Natural killer cell (primary cell): ENCODE measurements around the gene GAS2L2. TPM values are rescaled to one million over a fixed set of nuclear protein-coding genes. Genes with fewer than 3 reads are reported as not detected.

ENCODE experiments used
- ATAC-seq, 3 donors: fragments of 150-1000 bp in 2 of 3; fragments of 200-7000 bp in 1 of 3; cut with Tn5 transposase; 1 replicate in 1 of 3; 2 replicates in 2 of 3; pipeline ENCODE4 v1.10.0; 2021; ENCODE audit warnings: mild to moderate bottlenecking in 2 of 3, moderate library complexity in 2 of 3
- DNase-seq, 2 donors: peaks; one replicate each; pipeline versions ENCODE4 v3.0.0 to v3.0.0-alpha.2; 2013 to 2021; ENCODE audit warnings: mixed read lengths in 1 of 2
- H3K27ac ChIP-seq: one replicate; pipeline ENCODE4 v1.5.1; 2013; ENCODE audit warnings: mild to moderate bottlenecking, low read length
- H3K27me3 ChIP-seq: one replicate; pipeline ENCODE4 v1.6.1; 2013; ENCODE audit warnings: low read length; ENCODE audit not compliant: control insufficient read depth, insufficient read depth
- H3K36me3 ChIP-seq: one replicate; pipeline ENCODE4 v1.6.1; 2013; ENCODE audit warnings: low read length; ENCODE audit not compliant: control insufficient read depth, insufficient read depth
- H3K4me1 ChIP-seq: one replicate; pipeline ENCODE4 v1.6.1; 2013; ENCODE audit warnings: low read length; ENCODE audit not compliant: control insufficient read depth, insufficient read depth
- H3K4me3 ChIP-seq: one replicate; pipeline ENCODE4 v1.5.1; 2013; ENCODE audit warnings: low read length
- H3K9me3 ChIP-seq: one replicate; pipeline ENCODE4 v1.6.1; 2013; ENCODE audit warnings: low read length; ENCODE audit not compliant: control insufficient read depth, insufficient read depth
- H3K27ac Mint-ChIP-seq, 2 donors: one replicate each; pipeline ENCODE4 v1.8.0; 2022; ENCODE audit warnings: mild to moderate bottlenecking in 2 of 2, mixed read lengths in 2 of 2, moderate library complexity in 1 of 2
- H3K27me3 Mint-ChIP-seq, 2 donors: one replicate each; pipeline ENCODE4 v1.8.0; 2022; ENCODE audit warnings: low read depth in 2 of 2, mixed read lengths in 2 of 2
- H3K36me3 Mint-ChIP-seq: one replicate; pipeline ENCODE4 v1.8.0; 2022; ENCODE audit warnings: mixed read lengths
- H3K4me1 Mint-ChIP-seq, 2 donors: one replicate each; pipeline ENCODE4 v1.8.0; 2022; ENCODE audit warnings: mixed read lengths in 2 of 2
- H3K4me3 Mint-ChIP-seq: one replicate; pipeline ENCODE4 v1.8.0; 2022; ENCODE audit warnings: mild to moderate bottlenecking, moderate library complexity, mixed read lengths
- H3K9me3 Mint-ChIP-seq, 2 donors: one replicate each; pipeline ENCODE4 v1.8.0; 2022; ENCODE audit warnings: mixed read lengths in 2 of 2
- CTCF ChIP-seq: fragments of 200-600 bp; IDR thresholded peaks from one replicate; pipeline ENCODE4 v1.8.0; 2022; ENCODE audit warnings: antibody characterized with exemption
- WGBS: methylation state at CpG from one replicate; pipeline ENCODE4 v1.1.7; 2013; ENCODE audit warnings: missing lambda C conversion rate; ENCODE audit not compliant: insufficient coverage; 5-methylcytosine and 5-hydroxymethylcytosine counted together
- intact Hi-C: fragments of 100-400 bp; cut with micrococcal nuclease; formaldehyde crosslinking; loops from one replicate; pipeline ENCODE4 v1.14.2; 2022
- total RNA-seq, 4 donors: library from RNA; stranded (reverse); fragments of 120-200 nt in 1 of 4; gene quantifications; one replicate each; pipeline versions ENCODE4 v1.2.3 to v1.2.4, GENCODE V29; 2013 to 2022

GAS2L2 gene
- total RNA-seq, 3 donors from 2014 or later (not counting 1 experiment from before 2014, with no cell fraction given) = 0.23 TPM; not detected in 2

DNA sequence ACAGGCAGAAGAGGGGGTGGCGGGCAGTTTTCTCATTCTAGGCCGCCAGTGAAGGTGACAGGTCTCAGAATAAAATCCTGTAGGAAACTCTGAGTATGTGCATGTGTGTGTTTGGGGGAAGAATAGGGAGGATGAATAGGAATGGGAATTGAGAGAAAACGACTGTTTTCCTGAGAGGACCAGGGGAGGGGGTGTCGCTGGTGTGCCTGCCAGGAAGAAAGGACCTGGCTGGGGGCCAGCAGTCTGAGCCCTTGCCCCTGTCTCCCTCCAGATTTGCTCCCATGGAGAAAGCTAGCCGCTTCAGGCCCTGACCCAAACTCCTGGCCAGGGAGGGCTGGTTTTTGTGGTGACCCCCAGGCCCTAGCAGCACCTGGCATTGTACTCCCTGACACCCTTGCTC lies 22.0 kb upstream of the GAS2L2 start:
- Mint-ChIP-seq H3K4me3 (no peak overlapping the region), H3K36me3 (no peaks in the 10 kb centered on the region), H3K9me3 (no peaks in the 10 kb centered on the region), H3K4me1 (no peaks in the 10 kb centered on the region), H3K27ac (no peak overlapping the region), H3K27me3 (peaks cover 7 to 11% of the 10 kb centered on the region in 2 donors)
- Histone ChIP-seq H3K9me3 (no peaks in the 10 kb centered on the region), H3K36me3 (no peaks in the 10 kb centered on the region), H3K27ac (no peak overlapping the region), H3K4me3 (no peak overlapping the region), H3K4me1 (no peaks in the 10 kb centered on the region), H3K27me3 (no peaks in the 10 kb centered on the region)
- 75% methylated on average over 5 of the region's 5 CpGs for WGBS
- no peak for ATAC-seq
- no peak for TF ChIP-seq CTCF
- no peak for DNase-seq
- intact Hi-C loops = no loop called here

GRCh38 chr17:35774499-35774898 lies 21.5 kb upstream of the GAS2L2 start:
- no peaks in the 10 kb centered on the region for H3K4me1 Mint-ChIP-seq
- TF ChIP-seq CTCF = no peak
- H3K27me3 Mint-ChIP-seq = peaks cover 7 to 11% of the 10 kb centered on the region in 2 donors
- whole genome bisulfite sequencing = 92% methylated on average over 2 of the region's 5 CpGs
- Histone ChIP-seq H3K27ac (no peak overlapping the region), H3K4me3 (no peak overlapping the region), H3K36me3 (no peaks in the 10 kb centered on the region), H3K4me1 (no peaks in the 10 kb centered on the region), H3K27me3 (no peaks in the 10 kb centered on the region), H3K9me3 (no peaks in the 10 kb centered on the region)
- H3K27ac Mint-ChIP-seq = no peak overlapping the region
- DNase-seq = no peak
- H3K9me3 Mint-ChIP-seq = no peaks in the 10 kb centered on the region
- no peak for ATAC-seq
- H3K4me3 Mint-ChIP-seq = no peak overlapping the region
- intact Hi-C loops = no loop called here
- H3K36me3 Mint-ChIP-seq = no peaks in the 10 kb centered on the region

DNA sequence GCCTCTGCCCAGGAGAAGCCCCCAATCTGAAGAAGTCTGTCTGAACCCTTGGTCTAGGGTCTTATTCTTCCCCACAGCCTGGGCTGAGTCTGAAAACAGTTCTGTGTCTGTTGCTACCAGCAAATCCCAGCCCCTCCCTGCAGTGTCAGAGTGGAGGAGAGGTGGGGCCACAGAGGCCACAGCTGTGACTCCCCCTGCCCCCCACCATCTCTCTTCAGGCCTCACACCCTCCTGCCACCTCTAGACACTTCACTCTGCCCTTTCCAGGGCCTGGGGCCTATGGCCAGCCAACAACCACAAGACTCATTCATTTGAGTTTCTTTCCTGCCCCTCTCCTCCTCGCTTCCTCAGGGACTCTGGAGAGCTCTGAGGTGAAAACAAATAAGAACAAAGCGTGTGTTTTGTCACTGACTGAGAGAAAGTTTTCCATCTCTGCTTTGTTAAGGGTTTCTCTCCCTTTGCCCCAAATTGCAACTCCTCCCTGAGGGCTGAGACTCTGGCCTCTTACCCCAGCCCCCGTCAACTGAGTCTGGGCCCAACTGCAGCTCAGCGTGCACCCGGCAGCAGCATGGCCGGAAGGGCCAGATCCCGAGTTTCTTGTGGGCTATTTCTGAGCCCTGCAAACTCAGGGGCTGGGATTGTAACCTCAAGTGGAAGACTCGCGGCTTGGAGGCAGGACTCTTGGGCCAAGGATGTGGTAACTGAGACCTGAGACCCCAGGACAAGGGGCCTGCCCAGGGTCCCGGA lies 20.8 kb upstream of the GAS2L2 start:
- no peak overlapping the region for H3K4me3 Mint-ChIP-seq
- no peaks in the 10 kb centered on the region for H3K4me1 Mint-ChIP-seq
- no peak overlapping the region for H3K27ac Mint-ChIP-seq
- intact Hi-C loops = no loop called here
- no peaks in the 10 kb centered on the region for H3K36me3 Mint-ChIP-seq
- H3K4me1 ChIP-seq = no peaks in the 10 kb centered on the region
- TF ChIP-seq CTCF = no peak
- ATAC-seq = no peak
- no peaks in the 10 kb centered on the region for H3K27me3 ChIP-seq
- H3K27ac ChIP-seq = no peak overlapping the region
- no peaks in the 10 kb centered on the region for H3K9me3 Mint-ChIP-seq
- H3K36me3 ChIP-seq = no peaks in the 10 kb centered on the region
- no peaks in the 10 kb centered on the region for H3K9me3 ChIP-seq
- no peak for DNase-seq
- H3K27me3 Mint-ChIP-seq = peaks cover 7 to 11% of the 10 kb centered on the region in 2 donors
- WGBS = 71% methylated on average over 10 of the region's 10 CpGs
- H3K4me3 ChIP-seq = no peak overlapping the region

- no peaks in the 10 kb centered on the region for H3K9me3 Mint-ChIP-seq
- no peaks in the 10 kb centered on the region for H3K27me3 ChIP-seq
- no peak overlapping the region for H3K4me3 Mint-ChIP-seq
- no peak overlapping the region for H3K4me3 ChIP-seq
- no peaks in the 10 kb centered on the region for H3K4me1 ChIP-seq
- no peak for TF ChIP-seq CTCF
- no peaks in the 10 kb centered on the region for H3K4me1 Mint-ChIP-seq
- intact Hi-C loops = no loop called here
- no peak overlapping the region for H3K27ac Mint-ChIP-seq
- ATAC-seq (no peak), DNase-seq (no peak)
- no peaks in the 10 kb centered on the region for H3K36me3 ChIP-seq
- H3K27ac ChIP-seq = no peak overlapping the region
- no peaks in the 10 kb centered on the region for H3K9me3 ChIP-seq
- 71% methylated on average over 20 of the region's 20 CpGs for WGBS
- H3K27me3 Mint-ChIP-seq = peaks cover 7 to 12% of the 10 kb centered on the region in 2 donors
- no peaks in the 10 kb centered on the region for H3K36me3 Mint-ChIP-seq
Measured at GRCh38 chr17:35773129-35773528, 20.1 kb upstream of the GAS2L2 start.
